Measurements from ENCODE around the gene UPP2.

The UPP2 gene

GRCh38 chr2:158104903-158105302 is 3.2 kb downstream of the UPP2 start:
- no peak for DNase-seq (ENCODE audit: low read depth, low spot score)

- DNase-seq (ENCODE audit: low read depth, low spot score) = no peak
Measured at GRCh38 chr2:158112992-158113391, 11.3 kb downstream of the UPP2 start.

GRCh38 chr2:158113741-158114295 is 12.1 kb downstream of the UPP2 start:
- DNase-seq (ENCODE audit: low read depth, low spot score) = no peak

GRCh38 chr2:158114516-158114915 is 12.8 kb downstream of the UPP2 start:
- DNase-seq (ENCODE audit: low read depth, low spot score) = no peak

- DNase-seq (ENCODE audit: low read depth, low spot score) = no peak
Measured at GRCh38 chr2:158115202-158115767, 13.6 kb downstream of the UPP2 start.

- DNase-seq (ENCODE audit: low read depth, low spot score) = no peak
Measured at GRCh38 chr2:158116936-158117335, 15.3 kb downstream of the UPP2 start.

- no peak for DNase-seq (ENCODE audit: low read depth, low spot score)
Measured at GRCh38 chr2:158120102-158120501, 18.4 kb downstream of the UPP2 start.

- no peak for DNase-seq (ENCODE audit: low read depth, low spot score)
Measured at GRCh38 chr2:158120664-158121641, 19.3 kb downstream of the UPP2 start.

GRCh38 chr2:158124896-158125295 is 23.2 kb downstream of the UPP2 start:
- no peak for DNase-seq (ENCODE audit: low read depth, low spot score)

- DNase-seq (ENCODE audit: low read depth, low spot score) = no peak
Measured at GRCh38 chr2:158125756-158126498, 24.3 kb downstream of the UPP2 start.

GRCh38 chr2:158127380-158127804 is 25.7 kb downstream of the UPP2 start:
- DNase-seq (ENCODE audit: low read depth, low spot score) = no peak

- no peak for DNase-seq (ENCODE audit: low read depth, low spot score)
Measured at GRCh38 chr2:158128168-158128973, 26.7 kb downstream of the UPP2 start.

- DNase-seq (ENCODE audit: low read depth, low spot score) = no peak
Measured at GRCh38 chr2:158129037-158129436, 27.4 kb downstream of the UPP2 start.

- DNase-seq (ENCODE audit: low read depth, low spot score) = no peak
Measured at GRCh38 chr2:158130832-158131473, 29.3 kb downstream of the UPP2 start.

- no peak for DNase-seq (ENCODE audit: low read depth, low spot score)
Measured at GRCh38 chr2:158131483-158131912, 29.8 kb downstream of the UPP2 start.

- no peak for DNase-seq (ENCODE audit: low read depth, low spot score)
Measured at GRCh38 chr2:158131919-158132566, 30.4 kb downstream of the UPP2 start.

GRCh38 chr2:158134055-158134454 is 32.4 kb downstream of the UPP2 start:
- DNase-seq (ENCODE audit: low read depth, low spot score) = no peak

- DNase-seq (ENCODE audit: low read depth, low spot score) = no peak
Measured at GRCh38 chr2:158134655-158135054, 33.0 kb downstream of the UPP2 start.

- no peak for DNase-seq (ENCODE audit: low read depth, low spot score)
Measured at GRCh38 chr2:158135096-158135495, 33.4 kb downstream of the UPP2 start.

- DNase-seq (ENCODE audit: low read depth, low spot score) = no peak
Measured at GRCh38 chr2:158138255-158138654, 36.6 kb downstream of the UPP2 start.
